ENCODE data around the gene NPTX2. TPM values are rescaled to one million over a fixed set of nuclear protein-coding genes. Genes with fewer than 3 reads are reported as not detected.

The NPTX2 gene
- total RNA-seq, 1 donor from 2014 or later, result 32.0 TPM

DNA sequence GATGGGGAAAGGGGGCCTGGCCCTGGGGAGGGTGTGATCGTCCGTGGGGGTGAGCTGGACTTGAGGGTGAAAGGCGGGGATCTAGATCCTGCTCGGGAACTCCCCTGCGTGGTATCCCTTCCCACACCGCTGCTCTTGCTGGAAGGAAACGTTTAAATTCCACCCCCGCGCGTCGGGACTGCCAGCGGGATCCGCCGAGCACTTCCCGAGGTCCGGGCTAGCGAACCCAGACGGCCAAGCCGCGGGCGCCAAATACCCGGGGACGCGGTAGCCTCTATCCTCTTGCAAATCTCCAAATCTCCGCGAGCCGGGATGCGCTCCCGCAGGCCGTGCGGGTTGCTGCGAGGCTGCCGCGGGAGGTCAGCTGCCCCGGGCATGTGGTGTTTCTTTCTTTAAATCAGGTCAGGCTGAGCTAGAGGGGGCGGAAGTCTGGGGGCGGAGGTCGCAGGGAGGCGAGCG, 904 bp downstream of the NPTX2 start:
- no peak for DNase-seq (ENCODE audit: extremely low read depth, low read depth, low spot score)

GRCh38 chr7:98618786-98619185, 1.7 kb downstream of the NPTX2 start:
- no peak for DNase-seq (ENCODE audit: extremely low read depth, low read depth, low spot score)

DNA sequence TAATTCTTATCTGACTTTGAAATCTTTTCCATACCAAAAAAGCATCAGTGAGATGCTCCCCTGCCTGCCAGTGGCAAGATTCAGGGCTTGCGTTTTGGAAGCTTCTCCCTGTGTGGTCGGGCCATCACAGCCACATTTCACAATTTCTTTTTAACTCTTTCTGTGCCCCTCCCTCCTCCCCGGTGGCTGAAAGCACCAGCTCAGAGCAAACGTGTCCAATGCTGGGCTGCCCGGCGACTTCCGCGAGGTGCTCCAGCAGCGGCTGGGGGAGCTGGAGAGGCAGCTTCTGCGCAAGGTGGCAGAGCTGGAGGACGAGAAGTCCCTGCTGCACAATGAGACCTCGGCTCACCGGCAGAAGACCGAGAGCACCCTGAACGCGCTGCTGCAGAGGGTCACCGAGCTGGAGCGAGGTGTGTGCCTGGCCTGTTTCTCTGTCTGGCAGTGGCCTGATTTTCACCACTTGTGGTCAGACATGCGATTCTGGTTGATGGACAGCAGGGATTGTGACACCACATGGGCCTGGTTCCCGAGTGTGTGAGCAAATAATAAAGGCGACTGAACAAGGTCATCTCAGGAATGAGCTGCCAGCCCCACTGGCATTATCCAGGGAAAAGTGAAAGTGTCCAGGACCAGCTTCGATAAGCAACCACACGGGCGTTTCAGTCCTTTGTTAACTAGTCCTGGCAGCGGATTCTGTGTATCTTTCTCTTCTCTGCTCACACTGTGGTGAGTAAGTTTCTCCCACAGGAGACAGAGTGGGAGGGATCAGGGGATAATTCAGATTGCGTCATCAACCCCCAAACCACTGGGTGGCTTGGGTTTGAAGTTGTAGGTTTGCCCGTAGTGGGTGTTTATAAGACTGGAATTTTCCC, 2.6 kb downstream of the NPTX2 start:
- no peak for DNase-seq (ENCODE audit: extremely low read depth, low read depth, low spot score)

GRCh38 chr7:98621573-98622482, 4.7 kb downstream of the NPTX2 start:
- DNase-seq (ENCODE audit: extremely low read depth, low read depth, low spot score), result no peak

DNA sequence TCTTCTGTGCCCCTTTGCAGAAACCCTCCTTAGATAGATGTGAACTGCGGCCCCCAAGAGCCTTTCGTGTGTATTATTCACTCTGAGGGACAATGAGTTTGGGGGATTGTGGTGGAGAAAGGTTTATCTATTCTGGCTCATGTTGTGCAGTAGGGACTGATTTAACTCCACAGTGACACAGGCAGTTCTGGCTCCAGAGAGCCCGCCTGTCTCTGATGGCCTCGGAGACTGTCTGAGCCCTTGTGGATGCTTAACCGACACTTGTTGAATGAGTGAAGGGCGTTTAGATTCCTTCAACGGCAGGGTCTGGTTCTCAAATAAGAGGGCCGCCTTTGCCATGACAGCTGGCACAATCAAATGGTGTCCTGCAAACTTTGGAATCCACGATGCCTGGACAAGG, 5.8 kb downstream of the NPTX2 start:
- DNase-seq (ENCODE audit: extremely low read depth, low read depth, low spot score), result no peak

DNA sequence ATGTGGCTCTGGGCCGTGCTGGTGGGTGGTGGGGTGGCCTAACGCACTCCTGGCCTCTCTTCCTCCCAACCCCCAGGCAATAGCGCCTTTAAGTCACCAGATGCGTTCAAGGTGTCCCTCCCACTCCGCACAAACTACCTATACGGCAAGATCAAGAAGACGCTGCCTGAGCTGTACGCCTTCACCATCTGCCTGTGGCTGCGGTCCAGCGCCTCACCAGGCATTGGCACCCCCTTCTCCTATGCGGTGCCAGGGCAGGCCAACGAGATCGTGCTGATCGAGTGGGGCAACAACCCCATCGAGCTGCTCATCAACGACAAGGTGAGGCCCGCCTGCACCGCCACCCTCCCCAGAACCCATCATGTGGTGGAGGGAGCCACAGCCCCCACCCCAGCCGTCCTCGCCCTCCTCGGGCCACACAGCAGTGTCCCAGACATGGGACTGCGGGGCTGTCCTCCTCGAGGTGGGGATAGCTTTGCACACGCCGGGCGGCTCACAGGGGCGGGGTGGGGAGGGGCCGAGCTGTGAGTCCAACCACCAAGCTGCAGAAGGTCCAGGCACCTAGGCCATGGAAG, 7.8 kb downstream of the NPTX2 start:
- DNase-seq (ENCODE audit: extremely low read depth, low read depth, low spot score), result no peak

- no peak for DNase-seq (ENCODE audit: extremely low read depth, low read depth, low spot score)
Measured at GRCh38 chr7:98626460-98627412, 9.7 kb downstream of the NPTX2 start.

- DNase-seq (ENCODE audit: extremely low read depth, low read depth, low spot score), result no peak
Measured at GRCh38 chr7:98627413-98627790, 10.3 kb downstream of the NPTX2 start.

GRCh38 chr7:98628418-98628817, 11.3 kb downstream of the NPTX2 start:
- DNase-seq (ENCODE audit: extremely low read depth, low read depth, low spot score), result no peak

GRCh38 chr7:98629001-98629431, 11.9 kb downstream of the NPTX2 start:
- DNase-seq (ENCODE audit: extremely low read depth, low read depth, low spot score), result peak; percentile 4

DNA sequence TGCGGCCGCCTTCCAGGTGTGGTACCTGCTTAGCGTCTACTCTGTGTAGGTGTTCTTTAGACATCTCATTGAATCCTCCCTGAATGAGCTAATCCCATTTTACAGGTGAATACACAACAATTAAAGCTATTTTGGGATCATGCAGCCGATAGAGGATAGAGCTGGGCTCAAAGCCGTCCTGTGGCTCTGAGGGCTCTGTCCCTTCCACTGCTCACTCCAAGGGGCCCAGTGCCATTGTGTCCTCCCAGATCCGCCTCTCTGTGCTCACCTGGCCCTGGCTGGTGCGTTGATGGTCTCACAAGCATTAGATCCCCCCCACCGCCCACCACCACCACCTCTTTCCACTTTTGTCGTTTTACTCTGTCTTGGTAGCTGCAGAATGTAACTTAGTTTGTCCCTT, 13.1 kb downstream of the NPTX2 start:
- DNase-seq (ENCODE audit: extremely low read depth, low read depth, low spot score), result no peak

DNA sequence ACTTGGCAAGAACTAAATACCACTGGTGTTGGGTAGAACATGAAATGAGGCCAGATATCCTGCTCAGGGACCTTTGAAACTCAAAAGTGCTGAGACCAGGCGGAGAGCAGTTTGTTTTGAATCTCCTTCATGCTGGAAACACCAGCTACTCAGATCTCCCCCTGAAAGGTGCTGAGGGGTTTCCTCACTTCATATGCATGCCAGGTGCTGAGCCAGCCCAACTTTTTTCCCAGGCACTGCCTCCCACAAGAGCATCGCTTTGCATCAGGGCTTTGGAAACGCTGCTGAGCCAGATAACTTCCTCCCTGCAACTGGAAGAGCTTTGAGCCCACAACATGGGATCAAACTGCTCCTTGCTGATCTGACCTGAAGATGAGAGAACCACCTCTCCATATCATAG, 13.7 kb downstream of the NPTX2 start:
- no peak for DNase-seq (ENCODE audit: extremely low read depth, low read depth, low spot score)

- no peak for DNase-seq (ENCODE audit: extremely low read depth, low read depth, low spot score)
Measured at GRCh38 chr7:98638853-98639252, 21.8 kb downstream of the NPTX2 start.

GRCh38 chr7:98640375-98640774, 23.3 kb downstream of the NPTX2 start:
- no peak for DNase-seq (ENCODE audit: extremely low read depth, low read depth, low spot score)

DNA sequence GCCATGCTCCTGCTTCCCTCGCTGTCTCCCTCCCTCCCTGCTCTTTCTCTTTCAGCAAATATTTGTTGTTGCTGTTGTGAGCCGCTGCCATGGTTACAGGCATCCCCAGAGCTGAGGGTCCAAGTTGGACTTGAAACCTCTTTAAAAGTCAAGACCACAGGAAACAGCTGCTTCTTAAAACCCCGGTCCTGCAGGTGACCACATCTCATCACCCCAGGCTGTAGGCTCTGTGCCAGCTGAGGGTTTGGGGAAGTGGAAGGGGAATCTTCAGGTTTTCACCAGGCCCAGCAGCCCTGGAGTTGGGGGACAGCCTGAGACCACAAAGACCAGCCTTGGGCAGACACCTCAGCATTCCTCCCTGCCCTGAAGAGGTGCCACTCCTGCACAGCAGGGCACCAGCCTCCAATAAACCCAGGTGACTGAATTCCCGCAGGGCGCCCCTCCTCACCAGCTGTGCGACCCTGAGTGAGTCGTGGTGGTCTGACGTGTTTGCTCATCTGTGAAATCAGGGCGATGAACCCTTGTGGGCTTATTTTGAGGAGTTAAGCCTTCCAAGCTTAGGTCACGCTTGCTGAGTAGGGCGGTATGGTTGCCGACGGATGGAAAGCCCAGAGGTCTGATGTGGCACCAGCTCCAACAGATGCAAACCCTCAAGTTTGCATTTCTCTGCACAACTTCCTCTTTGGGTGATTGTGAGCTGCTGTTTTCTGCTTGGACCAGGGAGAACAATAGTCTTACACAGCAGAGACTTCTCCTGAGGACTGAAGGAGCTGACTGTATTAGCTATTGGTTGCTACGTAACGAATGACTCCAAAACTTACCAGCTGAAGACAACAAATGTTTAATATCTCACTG, 24.8 kb downstream of the NPTX2 start:
- no peak for DNase-seq (ENCODE audit: extremely low read depth, low read depth, low spot score)

- no peak for DNase-seq (ENCODE audit: extremely low read depth, low read depth, low spot score)
Measured at GRCh38 chr7:98643236-98643985, 26.3 kb downstream of the NPTX2 start.

DNA sequence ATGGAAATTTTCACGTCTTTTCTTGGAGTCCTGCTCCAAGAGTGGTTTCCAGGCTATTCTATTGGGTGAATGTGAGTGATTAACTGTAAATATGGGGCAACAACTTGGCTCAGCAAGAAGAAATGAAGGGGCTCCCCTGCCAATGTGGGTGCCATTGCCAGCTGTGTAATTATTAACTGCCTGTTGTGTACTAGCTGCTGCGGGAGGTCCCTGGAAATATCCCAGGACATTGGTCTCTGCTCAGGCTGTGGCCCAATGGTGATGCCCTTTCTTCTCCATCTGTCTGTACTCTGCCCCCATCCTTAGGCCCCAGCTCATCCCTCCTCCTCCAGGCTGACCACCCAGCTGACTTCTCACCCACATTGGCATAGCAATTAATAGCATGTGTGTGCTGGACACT, 29.4 kb downstream of the NPTX2 start:
- no peak for DNase-seq (ENCODE audit: extremely low read depth, low read depth, low spot score)

DNA sequence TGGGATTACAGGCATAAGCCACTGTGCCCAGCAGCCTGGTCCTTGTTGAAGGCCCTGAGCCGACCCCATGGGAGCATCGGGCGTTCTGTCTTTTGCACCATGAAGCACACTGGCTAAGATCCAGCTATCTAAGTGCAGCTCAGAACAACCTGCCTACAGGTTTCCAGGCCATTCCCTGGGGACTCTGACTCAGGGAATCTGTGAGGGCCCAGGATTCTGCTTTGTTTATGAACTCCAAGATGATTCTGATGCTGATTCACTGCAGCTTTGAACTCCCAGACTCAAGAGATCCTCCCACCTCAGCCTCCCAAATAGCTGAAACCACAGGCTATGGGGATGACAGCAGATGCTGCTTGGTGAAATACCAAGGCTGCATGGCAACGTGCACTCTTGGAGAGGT, 30.2 kb downstream of the NPTX2 start:
- no peak for DNase-seq (ENCODE audit: extremely low read depth, low read depth, low spot score)

GRCh38 chr7:98651760-98652159, 34.7 kb downstream of the NPTX2 start:
- DNase-seq (ENCODE audit: extremely low read depth, low read depth, low spot score), result no peak

Measured in glomerular endothelial cell (primary cell).